OCI-LY1 (cell line): Measurements from ENCODE around the gene CAPN12.

Experiments used
- H2AFZ ChIP-seq: fragments of 200-600 bp; sonication (generic), shearing (Covaris generic); 2 replicates; pipeline ENCODE4 v1.6.0; 2014; ENCODE audit warnings: antibody characterized with exemption, mild to moderate bottlenecking, low read length
- H3F3A ChIP-seq: fragments of 200-600 bp; sonication (generic), shearing (Covaris generic); 2 replicates; pipeline ENCODE4 v1.6.0; 2014; ENCODE audit warnings: mild to moderate bottlenecking, antibody characterized with exemption, low read length, moderate library complexity; ENCODE audit not compliant: insufficient read depth
- H3K27ac ChIP-seq: fragments of 200-600 bp; sonication (generic); 2 replicates; pipeline ENCODE4 v1.5.1; 2014; ENCODE audit warnings: low read length, mixed run types, mild to moderate bottlenecking, low read depth; ENCODE audit not compliant: poor library complexity, severe bottlenecking
- H3K27me3 ChIP-seq: fragments of 200-600 bp; sonication (generic); 2 replicates; pipeline ENCODE4 v1.6.0; 2014; ENCODE audit warnings: antibody characterized with exemption, mild to moderate bottlenecking, low read length, moderate library complexity; ENCODE audit not compliant: insufficient read depth
- H3K36me3 ChIP-seq: fragments of 200-600 bp; sonication (generic); 2 replicates; pipeline ENCODE4 v1.6.1; 2014; ENCODE audit warnings: mild to moderate bottlenecking, antibody characterized with exemption, low read length, moderate library complexity, mixed read lengths; ENCODE audit not compliant: insufficient read depth
- H3K4me1 ChIP-seq: fragments of 200-600 bp; sonication (generic); 2 replicates; pipeline ENCODE4 v1.5.1; 2014; ENCODE audit warnings: mild to moderate bottlenecking, low read length, moderate library complexity; ENCODE audit not compliant: insufficient read depth, severe bottlenecking
- H3K4me2 ChIP-seq: fragments of 200-600 bp; sonication (generic), shearing (Covaris generic); 2 replicates; pipeline ENCODE4 v1.6.1; 2014; ENCODE audit warnings: low read length
- H3K4me3 ChIP-seq: fragments of 200-600 bp; sonication (generic); 2 replicates; pipeline ENCODE4 v1.5.1; 2014; ENCODE audit warnings: low read length, low read depth, mild to moderate bottlenecking, mixed read lengths; ENCODE audit not compliant: poor library complexity, severe bottlenecking
- H3K79me2 ChIP-seq: fragments of 200-600 bp; shearing (Covaris generic); 2 replicates; pipeline ENCODE4 v1.6.1; 2016; ENCODE audit warnings: mixed run types, low read length, mixed read lengths; ENCODE audit not compliant: insufficient read depth
- H3K9ac ChIP-seq: fragments of 200-600 bp; sonication (generic), shearing (Covaris generic); 2 replicates; pipeline ENCODE4 v1.6.1; 2014; ENCODE audit warnings: mild to moderate bottlenecking, low read length, mixed read lengths
- H3K9me2 ChIP-seq: fragments of 200-600 bp; sonication (generic), shearing (Covaris generic); 2 replicates; pipeline ENCODE4 v1.6.1; 2014; ENCODE audit warnings: low read depth, mild to moderate bottlenecking, low read length, mixed read lengths
- H3K9me3 ChIP-seq: fragments of 200-600 bp; shearing (Covaris generic); 2 replicates; pipeline ENCODE4 v1.6.1; 2014; ENCODE audit warnings: low read length, mixed read lengths
- H4K20me1 ChIP-seq: fragments of 200-600 bp; sonication (generic), shearing (Covaris generic); 2 replicates; pipeline ENCODE4 v1.6.0; 2016; ENCODE audit warnings: mild to moderate bottlenecking, low read length; ENCODE audit not compliant: insufficient read depth
- CTCF ChIP-seq: fragments of 200-600 bp; sonication (generic), shearing (Covaris generic); IDR thresholded peaks from 2 replicates; pipeline ENCODE4 v1.5.1; 2017; ENCODE audit warnings: mild to moderate bottlenecking, antibody characterized with exemption, low read length, moderate library complexity, mixed read lengths
- EZH2 ChIP-seq: fragments of 200-600 bp; sonication (generic), shearing (Covaris generic); IDR thresholded peaks from 2 replicates; pipeline ENCODE4 v1.8.0; 2017; ENCODE audit warnings: borderline replicate concordance, mixed run types, mild to moderate bottlenecking, antibody characterized with exemption, low read length, moderate library complexity, mixed read lengths

Gene CAPN12

GRCh38 chr19:38742906-38743305, 1.4 kb downstream of the CAPN12 start:
- H3K4me3 ChIP-seq: no peak overlapping the region
- no peaks in the 10 kb centered on the region for H3K36me3 ChIP-seq
- H3K27ac ChIP-seq: no peak overlapping the region
- H3K4me1 ChIP-seq: no peaks in the 10 kb centered on the region
- H3K27me3 ChIP-seq: no peaks in the 10 kb centered on the region
- no peaks in the 10 kb centered on the region for H3K9me2 ChIP-seq
- no peak overlapping the region for H3K9ac ChIP-seq
- no peaks in the 10 kb centered on the region for H3K79me2 ChIP-seq
- no peaks in the 10 kb centered on the region for H4K20me1 ChIP-seq
- no peak overlapping the region for H2AFZ ChIP-seq
- no peak for TF ChIP-seq CTCF
- TF ChIP-seq EZH2: no peak
- no peak overlapping the region for H3K4me2 ChIP-seq
- no peaks in the 10 kb centered on the region for H3F3A ChIP-seq
- no peaks in the 10 kb centered on the region for H3K9me3 ChIP-seq

GRCh38 chr19:38742296-38742695, 2.0 kb downstream of the CAPN12 start:
- no peak for TF ChIP-seq EZH2
- no peak for TF ChIP-seq CTCF
- H3K9me3 ChIP-seq: no peaks in the 10 kb centered on the region
- no peaks in the 10 kb centered on the region for H3K9me2 ChIP-seq
- no peaks in the 10 kb centered on the region for H4K20me1 ChIP-seq
- H3F3A ChIP-seq: no peaks in the 10 kb centered on the region
- H2AFZ ChIP-seq: no peak overlapping the region
- no peak overlapping the region for H3K4me2 ChIP-seq
- no peak overlapping the region for H3K9ac ChIP-seq
- H3K4me3 ChIP-seq: no peak overlapping the region
- no peak overlapping the region for H3K27ac ChIP-seq
- no peaks in the 10 kb centered on the region for H3K4me1 ChIP-seq
- no peaks in the 10 kb centered on the region for H3K36me3 ChIP-seq
- H3K79me2 ChIP-seq: no peaks in the 10 kb centered on the region
- H3K27me3 ChIP-seq: no peaks in the 10 kb centered on the region

- Histone ChIP-seq H3K9me2 (no peaks in the 10 kb centered on the region), H3K36me3 (no peaks in the 10 kb centered on the region), H3K27ac (no peak overlapping the region), H4K20me1 (no peaks in the 10 kb centered on the region), H3K4me3 (no peak overlapping the region), H3K4me2 (no peak overlapping the region), H3F3A (no peaks in the 10 kb centered on the region), H3K79me2 (no peaks in the 10 kb centered on the region), H3K4me1 (peaks cover under 1% of the 10 kb centered on the region), H2AFZ (no peak overlapping the region), H3K9me3 (no peaks in the 10 kb centered on the region), H3K27me3 (no peaks in the 10 kb centered on the region), H3K9ac (no peak overlapping the region)
- TF ChIP-seq EZH2 (no peak), CTCF (no peak)
These were observed 2.6 kb downstream of the CAPN12 start for GRCh38 chr19:38741670-38742069.
